ENCODE measurements around the gene NR1H4.
"Not testable (repeated sequence)": the region's sequence is repeated elsewhere in the genome, so short reads cannot be mapped to it uniquely, and the experiment has no call there.

Gene NR1H4

DNA sequence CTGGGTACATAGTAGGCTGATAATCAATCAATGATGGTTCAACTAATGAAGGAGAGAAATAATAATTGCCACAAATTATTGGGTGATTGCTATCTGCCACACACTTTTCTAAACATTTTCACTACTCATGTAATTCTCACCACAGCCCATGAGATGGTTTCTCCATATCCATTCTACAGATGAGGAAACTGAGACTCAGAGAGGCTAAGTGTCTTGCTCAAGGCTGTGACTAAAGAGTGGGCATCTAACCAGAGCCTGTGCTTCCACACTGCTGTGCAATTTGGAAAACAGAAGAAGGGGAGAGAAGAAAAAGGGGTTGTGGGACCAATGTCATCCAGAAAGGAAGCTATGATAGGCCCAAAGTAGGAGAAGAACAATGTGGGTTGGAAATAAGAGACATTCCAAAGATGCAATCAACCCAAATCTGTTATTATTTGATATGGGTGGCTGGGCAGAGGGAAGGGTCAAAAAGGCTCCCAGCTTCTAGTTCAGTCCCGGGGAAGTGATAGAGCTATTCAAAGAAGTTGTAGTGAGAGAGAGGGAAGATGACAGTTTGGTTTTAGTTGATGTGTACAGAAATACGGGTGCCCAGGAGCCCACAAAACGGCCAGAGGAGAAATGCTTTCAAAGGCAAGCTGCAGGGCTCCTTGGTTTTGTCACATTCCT lies 483 bp upstream of the NR1H4 start:
- FAIRE-seq: no peak

GRCh38 chr12:100474617-100475016 lies 951 bp downstream of the NR1H4 start:
- FAIRE-seq: no peak

GRCh38 chr12:100476013-100476751 lies 2.5 kb downstream of the NR1H4 start:
- no peak for FAIRE-seq

GRCh38 chr12:100481021-100481420 lies 7.4 kb downstream of the NR1H4 start:
- no peak for FAIRE-seq

DNA sequence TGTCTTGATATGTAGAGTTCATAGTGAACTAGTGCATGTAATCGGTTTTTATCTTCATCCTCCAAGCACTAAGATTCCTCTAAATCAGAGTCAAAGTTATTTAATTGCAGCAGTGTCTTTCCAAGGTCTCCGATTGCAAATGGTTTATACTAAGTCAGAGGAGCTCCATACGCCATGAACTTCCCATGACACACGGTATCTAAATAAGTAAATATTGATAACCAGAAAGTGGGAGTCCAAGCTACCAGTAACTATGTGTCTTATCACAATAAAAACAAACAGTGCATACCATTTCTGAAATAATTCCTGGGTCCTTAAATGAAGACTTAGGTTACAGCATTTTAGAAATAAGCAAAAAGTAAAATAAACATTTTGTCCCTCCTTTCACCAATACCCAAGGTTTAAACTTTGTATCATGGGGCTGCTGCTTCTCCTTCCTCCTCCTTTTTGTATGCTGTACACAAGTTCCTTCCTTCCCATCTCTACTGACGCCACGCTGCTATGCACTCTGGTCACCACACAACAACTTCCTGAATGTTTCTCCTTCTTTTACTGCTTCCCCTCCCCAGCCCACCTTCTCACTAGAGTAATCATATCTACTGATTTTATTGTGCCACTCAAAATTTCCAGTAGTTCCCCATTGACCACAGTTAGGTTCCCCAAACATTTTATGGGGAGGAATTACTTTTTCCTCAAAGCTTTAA lies 10.7 kb downstream of the NR1H4 start:
- FAIRE-seq: no peak

GRCh38 chr12:100484891-100485471 lies 11.3 kb downstream of the NR1H4 start:
- FAIRE-seq: no peak

- no peak for FAIRE-seq
Measured at GRCh38 chr12:100485983-100486382, 12.3 kb downstream of the NR1H4 start.

GRCh38 chr12:100489251-100489820 lies 15.7 kb downstream of the NR1H4 start:
- no peak for FAIRE-seq

DNA sequence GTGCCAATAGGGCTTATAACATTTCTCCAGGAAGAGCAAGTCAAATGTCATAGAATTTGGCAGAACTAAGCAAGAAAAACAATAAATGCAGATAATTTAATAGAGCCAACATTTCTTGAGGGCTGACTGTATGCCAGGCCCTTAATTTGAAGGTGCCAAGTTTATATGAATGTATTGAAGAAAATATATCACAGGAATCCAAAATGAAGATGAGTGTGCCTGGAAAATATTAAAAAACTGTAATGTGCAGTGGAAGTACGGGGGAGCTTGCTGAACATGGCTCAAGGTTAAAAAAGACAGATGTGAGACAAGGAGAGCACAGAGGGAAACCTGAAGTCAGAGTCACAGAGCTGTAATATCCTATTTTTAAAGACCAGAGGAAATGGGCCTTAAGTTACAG lies 16.4 kb downstream of the NR1H4 start:
- no peak for FAIRE-seq

GRCh38 chr12:100491104-100491503 lies 17.4 kb downstream of the NR1H4 start:
- no peak for FAIRE-seq

DNA sequence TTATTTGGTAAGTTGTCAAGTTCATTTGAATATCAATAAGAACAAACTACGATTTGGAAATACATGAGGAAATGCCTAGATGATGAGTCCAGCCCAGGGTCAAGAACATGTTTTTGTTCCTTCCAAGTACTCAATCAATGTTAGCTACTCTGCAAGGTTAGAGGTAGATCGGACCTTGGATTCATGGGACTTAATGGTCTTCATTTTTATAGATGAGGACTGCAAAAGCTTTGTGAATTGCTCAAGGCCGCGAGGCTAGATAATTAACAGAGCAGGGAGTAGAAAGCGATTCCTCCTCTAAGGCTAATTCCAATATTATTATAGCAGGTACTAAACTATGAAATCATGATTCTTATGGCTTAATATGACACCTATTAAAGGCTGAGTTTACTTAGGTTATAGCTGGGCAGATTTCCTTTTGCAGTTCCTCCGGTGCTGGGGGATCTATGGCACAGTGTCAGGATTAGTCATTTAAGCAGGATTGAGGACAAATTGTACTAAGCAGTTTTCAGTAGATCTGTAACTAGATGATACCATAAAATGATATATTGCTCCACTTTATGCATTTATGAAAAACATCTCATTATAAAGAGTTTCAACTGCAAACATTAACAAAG lies 19.8 kb downstream of the NR1H4 start:
- FAIRE-seq: no peak

DNA sequence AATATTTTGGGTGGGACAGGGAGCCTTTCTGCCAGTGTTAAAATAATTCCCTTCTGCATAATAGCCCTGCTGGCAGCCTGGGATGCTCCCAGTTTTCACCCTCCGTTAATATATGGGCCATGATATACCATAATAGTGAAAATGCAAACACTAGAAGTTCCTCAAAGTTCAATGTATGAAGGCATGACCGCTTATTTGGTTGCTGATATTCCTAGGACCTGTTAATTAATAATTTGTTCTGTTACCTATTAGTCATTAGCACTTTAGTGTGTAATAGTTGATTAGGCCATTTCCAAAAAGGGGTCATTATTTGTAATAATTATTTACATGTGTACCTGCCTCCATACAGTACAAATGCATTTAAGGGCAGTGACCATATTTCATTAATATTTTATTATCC lies 20.4 kb downstream of the NR1H4 start:
- no peak for FAIRE-seq

GRCh38 chr12:100494538-100494937 lies 20.9 kb downstream of the NR1H4 start:
- no peak for FAIRE-seq

GRCh38 chr12:100497105-100497795 lies 23.6 kb downstream of the NR1H4 start:
- FAIRE-seq: no peak

DNA sequence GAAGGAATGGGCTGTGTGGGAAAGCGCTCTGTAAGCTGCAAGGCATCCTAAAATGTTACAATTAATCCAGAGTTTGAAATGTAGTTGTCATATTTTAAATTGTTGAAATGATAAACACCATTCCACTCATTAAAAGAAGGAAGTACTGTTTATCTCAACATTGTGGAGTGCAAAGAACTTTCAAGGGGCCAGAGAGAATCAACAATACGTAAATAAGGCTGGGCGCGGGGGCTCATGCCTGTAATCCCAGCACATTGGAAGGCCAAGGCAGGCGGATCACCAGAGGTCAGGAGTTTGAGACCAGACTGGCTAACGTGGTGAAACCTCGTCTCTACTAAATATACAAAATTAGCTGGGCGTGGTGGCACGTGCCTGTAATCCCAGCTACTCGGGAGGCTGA lies 24.5 kb downstream of the NR1H4 start:
- FAIRE-seq: no peak

DNA sequence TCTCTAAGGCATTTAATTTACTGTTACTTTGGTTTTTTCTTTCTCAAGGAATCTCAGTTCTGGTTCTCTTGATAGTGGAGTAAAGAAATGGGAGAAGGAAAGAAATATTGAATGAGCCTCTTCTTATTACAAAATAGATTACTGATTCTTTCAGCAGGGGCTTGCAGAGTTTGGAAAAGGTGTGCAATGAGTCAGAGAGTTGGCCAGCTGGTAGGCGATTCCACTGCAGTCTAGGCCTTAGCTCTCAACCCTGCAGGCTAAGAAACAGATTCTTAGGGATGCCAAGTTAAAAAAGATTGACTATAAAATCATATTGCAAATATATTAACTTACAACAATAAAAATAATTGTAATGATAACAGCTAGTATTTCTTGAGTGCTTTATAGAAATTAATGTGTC lies 25.8 kb downstream of the NR1H4 start:
- no peak for FAIRE-seq

DNA sequence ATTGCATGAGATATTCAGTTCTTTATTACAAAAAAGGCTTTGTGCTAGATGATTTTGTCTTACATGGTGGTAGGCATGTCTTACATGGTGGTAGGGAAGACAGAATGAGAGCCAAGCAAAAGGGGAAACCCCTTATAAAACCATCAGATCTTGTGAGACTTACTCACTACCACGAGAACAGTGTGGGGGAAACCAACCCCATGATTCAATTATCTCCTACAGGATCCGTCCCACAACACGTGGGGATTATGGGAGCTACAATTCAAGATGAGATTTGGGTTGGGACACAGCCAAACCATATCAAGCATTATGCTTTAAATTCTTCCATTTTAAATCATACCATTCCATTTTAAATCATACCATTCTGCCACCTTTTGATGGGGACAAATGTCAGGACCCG lies 29.1 kb downstream of the NR1H4 start:
- not testable (repeated sequence) for FAIRE-seq

DNA sequence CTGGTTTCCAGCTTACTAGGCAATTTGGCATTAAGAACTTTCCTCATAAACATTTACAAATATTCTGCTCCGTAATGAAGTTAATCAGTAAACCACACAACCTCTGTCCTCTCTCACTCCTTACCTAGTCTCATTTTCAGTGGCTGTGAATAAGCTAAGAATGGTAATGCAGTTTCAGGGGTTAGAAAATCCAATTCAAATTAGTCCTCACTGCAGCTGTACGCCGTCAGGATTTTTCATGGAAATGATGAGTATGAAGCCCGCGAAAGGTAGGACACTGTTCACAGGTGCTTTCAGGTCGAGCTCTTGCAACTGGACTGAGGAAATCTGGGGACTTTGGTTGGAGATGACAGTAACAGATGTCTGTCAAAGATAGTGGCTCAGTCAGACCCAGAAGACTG lies 29.6 kb downstream of the NR1H4 start:
- FAIRE-seq: no peak

DNA sequence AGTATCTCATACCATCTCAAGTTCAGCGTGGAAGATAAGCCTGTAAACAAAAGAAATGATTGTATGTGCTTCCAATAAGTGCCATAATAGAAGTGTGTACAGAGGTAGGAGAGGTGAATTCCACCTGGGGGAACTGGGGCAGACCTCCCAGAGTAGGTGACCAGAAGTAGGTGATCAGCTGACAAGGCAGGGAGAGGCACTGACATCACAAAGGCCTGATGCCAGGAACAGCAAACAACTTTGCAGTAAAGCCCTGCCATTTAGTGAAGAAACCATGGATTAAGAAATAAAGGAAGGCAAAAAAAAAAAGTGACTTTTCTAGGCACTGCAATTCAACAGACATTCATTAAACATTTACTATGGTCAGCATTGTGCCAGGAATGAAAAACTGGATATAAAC lies 31.1 kb downstream of the NR1H4 start:
- no peak for FAIRE-seq

DNA sequence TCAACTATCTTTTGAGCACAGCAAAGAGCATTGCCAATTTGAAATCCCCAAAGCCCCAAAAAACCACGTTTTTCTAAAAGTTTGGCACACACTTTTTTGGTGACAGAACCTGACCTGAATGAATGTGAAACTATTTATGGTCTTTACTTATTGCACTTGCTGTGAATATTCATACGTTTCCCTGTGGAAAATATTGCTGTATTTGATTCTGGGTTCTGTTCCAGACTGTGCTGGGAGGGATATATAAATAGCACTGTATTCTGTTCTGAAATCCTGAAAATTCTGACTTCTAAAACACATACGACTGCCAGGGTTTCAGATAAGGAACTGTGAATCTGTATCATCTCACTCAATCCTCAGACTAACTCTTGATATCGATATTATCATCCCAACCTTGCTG lies 35.1 kb downstream of the NR1H4 start:
- no peak for FAIRE-seq

DNA sequence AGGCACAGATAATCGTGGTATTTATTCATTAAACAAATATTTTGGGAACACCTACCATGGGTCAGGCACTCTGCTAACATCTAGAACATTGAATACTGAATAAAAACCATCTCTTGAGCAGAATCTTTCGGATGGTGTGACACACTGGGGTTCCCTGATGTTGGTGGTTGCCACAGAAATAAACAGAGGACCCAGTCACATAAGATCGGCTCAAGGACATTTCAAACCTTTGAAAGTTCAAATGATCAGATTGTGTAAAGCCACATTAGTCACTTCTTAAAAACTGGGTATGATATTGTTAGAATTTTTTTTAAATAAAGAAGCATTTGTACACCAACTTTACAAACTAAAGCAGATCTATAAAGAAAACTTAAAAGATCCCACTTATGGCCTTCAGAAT lies 39.0 kb downstream of the NR1H4 start:
- no peak for FAIRE-seq

DNA sequence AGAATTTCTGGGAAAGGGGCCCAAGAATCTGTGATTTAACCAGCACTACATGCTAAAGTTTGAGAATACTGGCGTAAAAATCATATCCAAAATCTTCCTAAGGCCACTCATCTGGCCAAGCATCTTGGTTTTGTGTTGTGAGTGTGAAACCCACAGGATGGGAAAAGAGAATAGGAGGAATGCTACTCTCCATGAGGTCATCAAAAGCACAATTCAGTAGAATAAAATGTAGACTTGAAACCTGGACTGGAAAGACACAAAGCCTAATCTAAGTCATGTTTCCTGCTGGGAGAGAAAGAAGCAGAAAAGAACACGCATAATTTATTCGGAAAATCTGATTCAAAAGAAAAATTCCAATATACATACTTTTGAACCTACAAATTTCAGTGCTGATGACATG lies 42.3 kb downstream of the NR1H4 start:
- no peak for FAIRE-seq
